H54 (cell line): ENCODE results near the gene RDH14.

ENCODE experiments used
- DNase-seq: peaks from one replicate; pipeline ENCODE4 v3.0.0; 2011; ENCODE audit warnings: low spot score, mixed read lengths; ENCODE audit not compliant: insufficient read length
- FAIRE-seq: peaks from 3 replicates; lab custom pipeline; 2011; peaks lifted over from hg19 to GRCh38; lab: Jason Lieb, UNC
- POLR2A ChIP-seq: IDR thresholded peaks from 2 replicates; pipeline ENCODE4 v1.6.1; 2011; ENCODE audit warnings: low read depth, mild to moderate bottlenecking, low read length

RDH14 gene

DNA sequence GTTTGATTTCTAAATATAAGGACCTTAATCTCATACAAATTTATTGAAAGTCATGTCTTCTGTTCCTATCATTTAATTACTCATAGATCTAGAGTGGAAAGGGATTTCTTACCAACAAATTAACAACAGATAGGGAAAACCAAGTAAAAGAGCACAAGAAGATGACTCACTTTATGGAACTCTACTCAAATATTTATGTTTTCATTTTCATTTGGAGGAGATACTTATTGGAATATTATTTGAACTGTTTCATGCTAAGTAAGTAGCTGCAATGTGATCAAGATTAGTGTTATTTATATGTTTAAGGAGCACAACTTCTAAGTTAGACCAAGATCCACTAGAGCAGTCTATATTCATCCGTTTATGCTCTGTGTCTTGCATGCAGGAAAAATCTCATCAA, 27.6 kb upstream of the RDH14 start:
- TF ChIP-seq POLR2A: no peak
- FAIRE-seq: no peak
- DNase-seq: no peak

DNA sequence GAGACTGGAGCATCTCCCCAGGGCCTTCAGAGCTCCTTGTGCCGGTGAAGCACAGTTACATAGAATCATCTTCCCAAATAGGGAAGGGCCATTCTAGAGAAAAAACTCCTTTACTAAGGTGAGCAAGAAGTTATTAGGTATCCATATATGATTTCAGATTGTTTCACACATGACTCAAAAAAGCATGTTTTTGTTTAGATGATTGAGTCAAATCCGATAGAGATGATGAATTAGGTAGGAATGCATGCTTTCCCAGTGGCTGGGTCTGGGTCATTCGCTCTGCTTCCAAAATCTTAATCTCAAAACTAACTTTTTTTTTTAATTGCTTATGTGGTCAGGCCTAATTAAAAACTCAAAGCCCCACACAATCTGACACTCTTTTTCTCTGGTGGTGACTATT, 25.1 kb upstream of the RDH14 start:
- TF ChIP-seq POLR2A: no peak
- DNase-seq: no peak
- FAIRE-seq: no peak

DNA sequence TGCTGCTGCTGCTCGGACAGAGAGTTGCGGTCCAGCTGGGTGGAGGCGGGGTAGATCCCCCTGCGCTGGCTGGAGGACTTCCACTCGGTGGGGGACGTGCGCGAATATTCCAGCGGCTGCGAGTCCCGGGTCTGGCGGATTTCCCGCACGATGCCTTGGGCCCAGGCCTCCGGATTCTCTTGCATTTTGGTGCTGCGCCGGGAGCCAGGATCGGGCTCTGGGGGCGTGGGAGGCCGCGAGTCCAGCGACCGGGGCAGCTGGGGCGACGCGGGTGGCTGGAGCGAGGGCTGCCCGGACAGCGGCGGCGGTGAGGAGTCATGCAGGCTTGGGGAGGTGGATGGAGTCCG, 24.1 kb upstream of the RDH14 start:
- FAIRE-seq: no peak
- TF ChIP-seq POLR2A: no peak
- DNase-seq: no peak

DNA sequence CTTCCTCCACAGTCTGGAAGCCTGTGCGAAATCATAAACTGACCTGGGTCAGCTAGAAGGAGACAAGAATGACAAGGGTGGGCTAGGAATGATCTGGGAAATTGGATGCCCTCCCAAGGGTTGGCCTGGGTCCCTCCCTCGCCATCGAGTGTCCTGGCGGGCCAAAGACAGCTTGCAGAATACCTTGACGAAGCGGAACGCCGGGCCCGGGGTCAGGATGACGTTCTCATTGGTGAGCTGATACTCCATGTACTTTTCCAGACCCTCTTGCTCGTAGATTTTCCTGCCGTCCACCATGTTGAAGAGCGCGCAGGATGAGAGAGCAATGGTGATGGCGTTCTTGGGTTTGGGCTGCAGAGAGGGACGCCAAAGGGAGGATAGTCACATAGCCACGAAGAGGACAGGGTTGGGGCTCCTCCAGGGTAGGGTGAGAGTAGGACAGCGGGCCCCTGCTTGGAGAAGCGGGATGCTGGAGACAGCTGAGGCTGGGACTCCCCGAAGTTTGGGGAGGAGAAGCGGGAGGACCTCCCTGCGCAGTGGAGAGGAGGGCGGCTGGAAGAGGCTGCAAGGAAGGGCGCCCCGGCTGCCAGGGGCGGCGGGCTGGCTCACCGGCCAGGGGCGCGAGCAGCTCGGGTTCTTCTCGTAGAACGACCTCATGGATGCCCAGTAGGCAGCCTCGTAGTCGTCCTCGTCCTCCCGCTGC, 23.6 kb upstream of the RDH14 start:
- FAIRE-seq (no peak), DNase-seq (no peak)
- TF ChIP-seq POLR2A: no peak

DNA sequence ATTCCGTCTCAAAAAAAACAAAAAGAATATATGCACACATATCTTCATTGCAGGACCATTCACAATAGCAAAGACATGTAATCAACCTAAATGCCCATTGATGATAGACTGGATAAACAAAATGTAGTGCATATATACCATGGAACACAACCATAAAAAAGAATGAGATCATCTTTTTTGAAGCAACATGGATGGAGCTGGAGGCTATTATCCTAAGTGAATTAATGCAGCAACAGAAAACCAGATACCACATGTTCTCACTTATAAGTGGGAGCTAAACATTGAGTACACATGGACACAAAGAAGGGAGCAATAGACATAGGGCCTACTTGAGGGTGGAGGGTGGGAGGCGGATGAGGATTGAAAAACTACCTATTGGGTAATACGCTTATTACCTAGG, 20.2 kb upstream of the RDH14 start:
- no peak for TF ChIP-seq POLR2A
- FAIRE-seq (no peak), DNase-seq (no peak)

DNA sequence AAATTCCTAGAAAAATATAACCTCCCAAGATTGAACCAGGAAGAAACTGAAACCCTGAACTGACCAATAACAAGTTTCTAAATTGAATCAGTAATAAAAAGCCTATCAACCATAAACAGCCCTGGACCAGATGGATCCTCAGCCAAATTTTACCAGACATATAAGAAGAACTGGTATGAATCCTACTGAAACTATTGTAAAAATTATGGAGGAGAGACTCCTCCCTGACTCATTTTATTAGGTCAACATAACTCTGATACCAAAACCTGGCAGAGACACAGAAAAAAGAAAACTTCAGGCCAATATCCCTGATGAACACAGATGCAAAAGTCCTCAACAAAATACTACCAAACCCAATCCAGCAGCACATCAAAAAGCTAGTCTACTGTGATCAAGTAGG, 17.6 kb upstream of the RDH14 start:
- no peak for DNase-seq
- TF ChIP-seq POLR2A: no peak
- no peak for FAIRE-seq

DNA sequence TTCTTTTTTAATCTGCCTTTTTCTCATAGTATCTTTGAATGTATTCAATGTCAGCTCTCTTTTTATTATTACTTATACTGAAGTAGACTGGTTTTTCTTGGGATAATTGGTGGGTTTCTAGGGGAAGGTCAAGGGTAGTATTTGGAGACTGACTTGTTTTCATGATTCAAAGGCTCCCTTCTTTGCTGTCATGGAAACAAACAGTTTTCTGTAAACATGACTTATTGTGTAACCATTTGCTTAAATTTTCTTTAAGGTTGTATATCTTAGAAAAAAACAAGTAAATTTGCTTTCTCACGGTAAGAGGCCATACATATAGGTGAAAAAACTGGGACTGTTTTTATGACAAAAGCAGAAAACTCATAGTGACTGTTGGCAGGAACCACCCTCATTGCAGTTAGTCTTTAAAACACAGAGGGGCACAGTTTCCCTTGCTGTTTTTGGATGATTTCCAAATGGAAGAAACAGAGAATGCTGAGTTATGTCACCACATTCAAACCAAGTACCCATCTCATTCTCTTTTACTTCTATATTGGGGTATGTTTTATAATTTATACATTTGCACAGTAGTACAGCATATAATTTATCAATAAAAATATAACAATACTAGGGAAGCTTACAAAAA, 5.8 kb upstream of the RDH14 start:
- no peak for FAIRE-seq
- DNase-seq: no peak
- TF ChIP-seq POLR2A: no peak

DNA sequence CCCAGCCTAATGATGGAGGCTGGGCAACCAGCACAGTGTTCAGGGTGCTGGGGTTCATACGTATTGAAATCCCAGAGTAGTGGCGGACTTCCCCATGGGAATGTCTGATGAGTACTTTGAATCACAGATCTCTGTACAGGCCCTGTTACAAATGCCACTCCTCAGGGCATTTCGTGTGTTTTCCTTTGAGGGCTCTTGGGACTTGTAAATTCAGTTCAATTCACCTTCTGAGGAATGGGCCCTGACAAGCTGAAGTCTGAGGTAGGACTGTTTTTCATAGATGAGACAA, 288 bp upstream of the RDH14 start:
- TF ChIP-seq POLR2A: 0 out of 2 replicates have a peak, but pooled peaks have one; percentile 31
- peak; percentile 95 for FAIRE-seq

DNA sequence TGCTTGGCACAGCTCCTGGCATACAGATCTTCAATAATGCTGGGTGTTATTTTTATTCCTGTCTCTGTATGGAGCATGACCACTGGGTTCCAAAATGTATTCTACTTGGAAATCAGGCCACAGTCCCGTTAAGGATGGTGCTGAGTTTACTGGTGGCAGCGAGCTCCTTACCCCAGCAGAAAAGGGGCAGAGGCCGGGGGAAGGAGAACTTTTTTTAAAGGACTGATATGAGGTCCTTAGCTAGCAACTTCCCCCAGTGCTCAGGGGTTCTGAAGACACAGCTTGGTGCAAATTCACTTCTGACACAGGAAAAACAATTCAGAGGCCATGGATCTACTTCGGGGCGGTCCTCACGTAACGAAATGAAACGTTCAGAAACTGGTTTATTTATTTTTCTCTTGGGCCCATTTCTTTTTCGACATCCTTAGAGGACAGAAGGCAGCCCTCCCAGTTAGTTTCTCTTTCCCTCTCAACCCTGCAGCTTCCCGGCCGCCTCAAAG, 872 bp downstream of the RDH14 start:
- no peak for DNase-seq
- TF ChIP-seq POLR2A: no peak
- no peak for FAIRE-seq

More for the DNA sequence above, 288 bp upstream of the RDH14 start:
- no peak for DNase-seq

DNA sequence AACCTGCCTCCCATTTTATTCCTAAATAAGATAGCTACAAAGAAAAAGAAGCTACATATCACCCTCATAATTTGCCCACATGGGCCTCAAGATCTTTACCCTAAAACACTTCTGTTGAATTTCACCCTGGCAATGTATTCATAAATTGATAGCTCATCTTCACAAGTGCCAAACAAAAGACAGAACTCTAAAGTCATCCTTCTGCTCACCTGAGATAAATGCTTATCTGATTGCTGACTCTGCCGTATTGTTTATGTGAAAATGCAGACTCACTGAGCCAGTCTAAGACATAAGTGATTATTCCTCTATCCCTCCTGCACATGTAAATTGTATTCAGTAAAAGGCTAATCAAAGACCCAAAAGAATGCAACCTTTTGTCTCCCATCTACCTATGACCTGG, 2.0 kb downstream of the RDH14 start:
- FAIRE-seq (no peak), DNase-seq (no peak)

DNA sequence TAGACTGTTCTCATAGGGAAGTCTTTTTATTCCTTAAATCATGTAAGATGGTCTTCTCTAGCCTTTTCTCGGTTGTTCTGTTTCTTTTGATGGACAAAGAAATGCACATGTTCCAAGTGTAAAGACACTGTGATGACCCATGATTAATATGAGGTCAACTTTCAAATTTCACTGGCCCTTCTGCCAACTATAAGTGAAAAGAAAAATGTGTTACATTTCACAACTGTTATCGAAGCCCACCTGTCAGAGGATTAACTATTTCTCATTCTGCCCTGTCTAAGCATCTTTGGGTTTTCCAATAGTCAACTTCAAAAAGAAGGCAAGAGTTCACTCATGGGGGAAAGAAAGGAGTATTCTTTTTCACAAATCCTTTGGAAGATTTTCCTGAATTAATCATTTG, 3.3 kb downstream of the RDH14 start:
- no peak for TF ChIP-seq POLR2A
- DNase-seq: no peak
- FAIRE-seq: no peak

More for the DNA sequence above, 2.0 kb downstream of the RDH14 start:
- TF ChIP-seq POLR2A: no peak

DNA sequence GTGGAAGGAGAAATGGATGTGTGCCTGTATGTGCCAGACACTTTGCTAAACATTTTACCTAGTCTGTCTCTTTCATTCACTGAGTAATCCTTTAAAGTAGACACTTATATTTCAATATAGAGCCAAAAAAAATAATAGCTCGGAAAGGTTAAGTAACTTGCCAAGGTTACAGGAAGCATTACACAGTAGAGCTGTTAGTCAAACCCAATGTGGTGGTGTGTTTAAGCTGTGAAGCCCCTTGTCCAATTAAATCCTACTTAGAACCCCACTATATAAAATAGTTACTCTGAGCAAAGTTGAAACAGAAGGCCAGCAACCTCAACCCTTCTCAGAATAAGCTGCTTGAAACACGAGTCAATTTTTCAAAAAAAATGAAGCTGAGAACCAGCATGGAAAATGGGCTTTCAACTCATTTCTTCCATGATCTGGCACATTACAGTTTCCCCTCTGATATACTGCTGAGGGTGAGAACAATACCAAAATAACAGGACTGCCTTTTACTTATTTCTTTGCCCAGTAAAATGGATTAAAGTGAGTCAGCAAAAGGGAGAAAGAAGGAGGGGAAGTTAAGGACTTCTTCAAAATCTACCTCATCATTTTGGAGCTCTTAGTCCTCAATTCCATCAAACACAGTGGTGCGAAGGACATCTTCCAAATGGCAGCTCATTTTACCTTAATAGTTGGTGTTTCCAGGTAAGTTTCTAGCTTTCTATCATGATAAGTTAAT, 7.9 kb downstream of the RDH14 start:
- no peak for TF ChIP-seq POLR2A
- DNase-seq (no peak), FAIRE-seq (peak; percentile 80)

DNA sequence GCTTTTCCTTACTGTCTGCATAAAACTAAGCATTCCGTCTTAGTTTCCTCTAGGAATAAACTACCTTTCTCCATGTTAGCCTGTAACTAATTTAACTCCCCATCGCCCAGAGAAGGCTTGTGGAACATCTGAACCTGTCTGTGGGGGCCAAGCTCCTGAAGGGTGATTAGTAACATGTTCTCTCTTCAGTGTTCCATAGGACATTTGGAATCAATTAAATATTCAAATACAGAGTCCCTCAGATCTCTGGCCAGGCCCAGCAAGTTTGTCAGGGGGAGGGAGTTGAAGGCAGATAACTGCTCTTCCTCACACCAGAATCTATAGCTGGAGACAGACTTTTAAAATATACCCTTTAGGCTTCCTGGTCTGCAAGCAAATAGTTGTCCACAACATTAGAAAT, 8.8 kb downstream of the RDH14 start:
- DNase-seq (no peak), FAIRE-seq (no peak)
- TF ChIP-seq POLR2A: no peak

DNA sequence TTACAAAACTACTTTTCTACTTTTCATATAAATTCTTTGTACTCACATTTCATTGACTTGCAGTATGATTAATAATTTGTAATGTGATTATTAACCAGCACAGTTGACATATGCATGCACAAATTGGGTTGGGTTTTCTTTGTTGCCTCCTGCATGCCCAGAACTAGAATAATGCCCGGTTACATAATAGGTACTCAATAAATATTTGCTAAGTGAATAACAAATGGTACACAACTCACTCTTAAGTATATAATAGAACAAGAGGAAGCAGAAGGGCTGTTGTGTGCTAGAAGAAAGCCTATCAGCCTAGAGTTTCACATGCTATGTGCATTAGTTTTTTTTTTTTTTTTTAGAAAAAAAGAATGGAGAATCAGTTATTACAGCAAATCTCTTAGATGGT, 9.3 kb downstream of the RDH14 start:
- DNase-seq (no peak), FAIRE-seq (no peak)
- no peak for TF ChIP-seq POLR2A
